Astrocyte (in vitro differentiated cells and primary cell): ENCODE results near the gene PKNOX2.

Experiments used
- CTCF ChIP-seq: IDR thresholded peaks from 2 replicates; pipeline ENCODE4 v1.5.1; 2011; ENCODE audit warnings: low read depth, mild to moderate bottlenecking, inconsistent platforms, low read length, moderate library complexity; ENCODE audit not compliant: insufficient read depth
- EZH2 ChIP-seq: IDR thresholded peaks from 2 replicates; pipeline ENCODE4 v1.6.1; 2012; ENCODE audit warnings: mild to moderate bottlenecking, low read length, inconsistent platforms; ENCODE audit not compliant: insufficient read depth

DNA sequence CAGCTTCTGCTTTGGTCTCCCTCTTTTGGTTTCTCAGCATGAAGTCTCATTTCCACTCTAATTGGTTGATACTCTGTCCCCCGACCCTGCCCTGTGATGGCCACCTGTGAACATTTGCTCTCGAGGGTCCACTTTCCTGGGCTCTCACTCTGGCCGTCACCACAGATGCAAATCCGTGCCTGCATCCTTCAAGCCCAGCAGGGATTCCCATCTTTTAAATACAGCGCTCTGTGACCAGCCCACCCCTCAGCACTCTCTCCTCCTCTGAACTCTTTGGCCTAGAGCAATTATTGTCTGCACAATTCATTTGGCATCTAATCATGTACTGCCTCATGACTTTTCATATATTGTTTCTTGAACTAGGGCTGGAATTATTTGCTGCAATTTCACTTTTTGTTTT, 26.0 kb downstream of the PKNOX2 start:
- TF ChIP-seq CTCF (no peak), EZH2 (no peak)
